Activated T-cell treated with anti-CD3 and anti-CD28 coated beads for 48 hours (primary cell): ENCODE measurements around the gene GARIN3.

Experiments
- DNase-seq: peaks from one replicate; pipeline ENCODE4 v3.0.0-alpha.2; 2020; ENCODE audit warnings: low read depth

GARIN3 gene

GRCh38 chr5:157143127-157143971 is 22.7 kb downstream of the GARIN3 start:
- peak; percentile 49 for DNase-seq

GRCh38 chr5:157142317-157143126 is 23.5 kb downstream of the GARIN3 start, which contains the start of gene MED7:
TSS of gene MED7 (minus strand) at chr5:157142865. CDS start at chr5:157139431, 3,434 bp downstream.
- peak; percentile 86 for DNase-seq

GRCh38 chr5:157137691-157138090 is 28.4 kb downstream of the GARIN3 start:
- DNase-seq: no peak

- no peak for DNase-seq
Observed at GRCh38 chr5:157132281-157132612, 33.8 kb downstream of the GARIN3 start.

- no peak for DNase-seq
Observed at GRCh38 chr5:157130925-157131324, 35.1 kb downstream of the GARIN3 start.

GRCh38 chr5:157121709-157122108 is 44.4 kb downstream of the GARIN3 start:
- no peak for DNase-seq

GRCh38 chr5:157120102-157120501 is 46.0 kb downstream of the GARIN3 start:
- DNase-seq: no peak

- DNase-seq: peak; percentile 17
Observed at GRCh38 chr5:157116483-157116954, 49.5 kb downstream of the GARIN3 start.

- DNase-seq: no peak
Observed at GRCh38 chr5:157115502-157115901, 50.6 kb downstream of the GARIN3 start.

- DNase-seq: no peak
Observed at GRCh38 chr5:157115012-157115411, 51.1 kb downstream of the GARIN3 start.

- DNase-seq: no peak
Observed at GRCh38 chr5:157113002-157113401, 53.1 kb downstream of the GARIN3 start.
